OCI-LY1 (cell line): ENCODE measurements around the gene FAAH.

Experiments
- H2AFZ ChIP-seq: fragments of 200-600 bp; sonication (generic), shearing (Covaris generic); 2 replicates; pipeline ENCODE4 v1.6.0; 2014; ENCODE audit warnings: antibody characterized with exemption, mild to moderate bottlenecking, low read length
- H3F3A ChIP-seq: fragments of 200-600 bp; sonication (generic), shearing (Covaris generic); 2 replicates; pipeline ENCODE4 v1.6.0; 2014; ENCODE audit warnings: mild to moderate bottlenecking, antibody characterized with exemption, low read length, moderate library complexity; ENCODE audit not compliant: insufficient read depth
- H3K27ac ChIP-seq: fragments of 200-600 bp; sonication (generic); 2 replicates; pipeline ENCODE4 v1.5.1; 2014; ENCODE audit warnings: low read length, mixed run types, mild to moderate bottlenecking, low read depth; ENCODE audit not compliant: poor library complexity, severe bottlenecking
- H3K27me3 ChIP-seq: fragments of 200-600 bp; sonication (generic); 2 replicates; pipeline ENCODE4 v1.6.0; 2014; ENCODE audit warnings: antibody characterized with exemption, mild to moderate bottlenecking, low read length, moderate library complexity; ENCODE audit not compliant: insufficient read depth
- H3K36me3 ChIP-seq: fragments of 200-600 bp; sonication (generic); 2 replicates; pipeline ENCODE4 v1.6.1; 2014; ENCODE audit warnings: mild to moderate bottlenecking, antibody characterized with exemption, low read length, moderate library complexity, mixed read lengths; ENCODE audit not compliant: insufficient read depth
- H3K4me1 ChIP-seq: fragments of 200-600 bp; sonication (generic); 2 replicates; pipeline ENCODE4 v1.5.1; 2014; ENCODE audit warnings: mild to moderate bottlenecking, low read length, moderate library complexity; ENCODE audit not compliant: insufficient read depth, severe bottlenecking
- H3K4me2 ChIP-seq: fragments of 200-600 bp; sonication (generic), shearing (Covaris generic); 2 replicates; pipeline ENCODE4 v1.6.1; 2014; ENCODE audit warnings: low read length
- H3K4me3 ChIP-seq: fragments of 200-600 bp; sonication (generic); 2 replicates; pipeline ENCODE4 v1.5.1; 2014; ENCODE audit warnings: low read length, low read depth, mild to moderate bottlenecking, mixed read lengths; ENCODE audit not compliant: poor library complexity, severe bottlenecking
- H3K79me2 ChIP-seq: fragments of 200-600 bp; shearing (Covaris generic); 2 replicates; pipeline ENCODE4 v1.6.1; 2016; ENCODE audit warnings: mixed run types, low read length, mixed read lengths; ENCODE audit not compliant: insufficient read depth
- H3K9ac ChIP-seq: fragments of 200-600 bp; sonication (generic), shearing (Covaris generic); 2 replicates; pipeline ENCODE4 v1.6.1; 2014; ENCODE audit warnings: mild to moderate bottlenecking, low read length, mixed read lengths
- H3K9me2 ChIP-seq: fragments of 200-600 bp; sonication (generic), shearing (Covaris generic); 2 replicates; pipeline ENCODE4 v1.6.1; 2014; ENCODE audit warnings: low read depth, mild to moderate bottlenecking, low read length, mixed read lengths
- H3K9me3 ChIP-seq: fragments of 200-600 bp; shearing (Covaris generic); 2 replicates; pipeline ENCODE4 v1.6.1; 2014; ENCODE audit warnings: low read length, mixed read lengths
- H4K20me1 ChIP-seq: fragments of 200-600 bp; sonication (generic), shearing (Covaris generic); 2 replicates; pipeline ENCODE4 v1.6.0; 2016; ENCODE audit warnings: mild to moderate bottlenecking, low read length; ENCODE audit not compliant: insufficient read depth
- CTCF ChIP-seq: fragments of 200-600 bp; sonication (generic), shearing (Covaris generic); IDR thresholded peaks from 2 replicates; pipeline ENCODE4 v1.5.1; 2017; ENCODE audit warnings: mild to moderate bottlenecking, antibody characterized with exemption, low read length, moderate library complexity, mixed read lengths
- EZH2 ChIP-seq: fragments of 200-600 bp; sonication (generic), shearing (Covaris generic); IDR thresholded peaks from 2 replicates; pipeline ENCODE4 v1.8.0; 2017; ENCODE audit warnings: borderline replicate concordance, mixed run types, mild to moderate bottlenecking, antibody characterized with exemption, low read length, moderate library complexity, mixed read lengths

FAAH gene

GRCh38 chr1:46368791-46369190 lies 25.3 kb upstream of the FAAH start:
- no peak overlapping the region for H3K27ac ChIP-seq
- no peak overlapping the region for H3K9ac ChIP-seq
- no peak for TF ChIP-seq EZH2
- no peak for TF ChIP-seq CTCF

GRCh38 chr1:46369542-46370213 lies 24.4 kb upstream of the FAAH start:
- Histone ChIP-seq H3K9ac (no peak overlapping the region), H3K4me1 (peaks cover 5% of the 10 kb centered on the region), H3K27ac (no peak overlapping the region), H4K20me1 (no peaks in the 10 kb centered on the region), H2AFZ (no peak overlapping the region), H3K9me3 (no peaks in the 10 kb centered on the region), H3K27me3 (no peaks in the 10 kb centered on the region), H3K4me3 (no peak overlapping the region), H3F3A (no peaks in the 10 kb centered on the region), H3K79me2 (no peaks in the 10 kb centered on the region), H3K36me3 (peaks cover 27% of the 10 kb centered on the region), H3K9me2 (no peaks in the 10 kb centered on the region), H3K4me2 (no peak overlapping the region)
- TF ChIP-seq EZH2, result no peak
- TF ChIP-seq CTCF, result no peak

More at GRCh38 chr1:46368791-46369190, 25.3 kb upstream of the FAAH start:
- Histone ChIP-seq H2AFZ (no peak overlapping the region), H3K9me2 (no peaks in the 10 kb centered on the region), H3K4me3 (no peak overlapping the region), H3K79me2 (no peaks in the 10 kb centered on the region), H3K4me1 (peaks cover 5% of the 10 kb centered on the region), H3K4me2 (no peak overlapping the region), H3F3A (no peaks in the 10 kb centered on the region), H3K36me3 (peaks cover 35% of the 10 kb centered on the region), H3K9me3 (no peaks in the 10 kb centered on the region), H3K27me3 (no peaks in the 10 kb centered on the region), H4K20me1 (no peaks in the 10 kb centered on the region)

GRCh38 chr1:46370214-46370633 lies 23.9 kb upstream of the FAAH start:
- no peak overlapping the region for H3K4me2 ChIP-seq

More at GRCh38 chr1:46370214-46370633, 23.9 kb upstream of the FAAH start:
- Histone ChIP-seq H3F3A (no peaks in the 10 kb centered on the region), H2AFZ (no peak overlapping the region), H3K36me3 (peaks cover 21% of the 10 kb centered on the region; the same call in 1 of the 2 replicates), H3K9me2 (no peaks in the 10 kb centered on the region), H3K27ac (no peak overlapping the region), H3K4me3 (no peak overlapping the region), H3K79me2 (no peaks in the 10 kb centered on the region), H4K20me1 (no peaks in the 10 kb centered on the region), H3K27me3 (no peaks in the 10 kb centered on the region), H3K9me3 (no peaks in the 10 kb centered on the region), H3K4me1 (peaks cover 5% of the 10 kb centered on the region), H3K9ac (no peak overlapping the region)
- TF ChIP-seq EZH2 (no peak), CTCF (no peak)
